ENCODE data around the gene CDX1.

The CDX1 gene

DNA sequence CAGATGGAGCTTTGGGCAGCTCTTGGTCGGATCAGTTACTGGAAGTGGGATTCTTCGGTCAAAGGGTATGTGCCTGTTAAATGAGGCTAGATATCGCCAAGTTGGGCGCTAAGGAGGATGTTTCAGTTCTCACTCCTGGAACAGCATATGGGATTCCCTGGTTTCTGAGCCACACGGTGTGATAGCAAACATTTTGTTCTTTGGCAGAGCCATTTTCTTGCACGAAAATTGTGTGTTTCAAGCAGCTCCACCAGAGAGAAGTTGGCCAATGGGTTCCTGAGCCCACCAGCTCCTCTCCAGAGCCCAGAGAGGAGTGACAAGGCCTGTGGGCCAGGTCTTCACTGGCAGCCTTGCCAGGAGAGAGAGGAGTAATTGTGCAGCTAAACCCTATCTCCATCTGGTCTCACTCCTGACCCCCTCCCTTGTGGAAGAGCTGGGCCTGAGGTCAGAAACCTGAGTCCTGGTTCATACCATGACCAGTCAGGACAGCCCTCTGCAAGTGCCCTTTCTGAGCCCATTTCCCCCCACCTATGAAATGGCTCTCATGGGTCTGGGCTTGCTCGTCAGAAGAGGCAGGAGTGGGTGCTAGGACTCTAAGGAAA lies 12.5 kb downstream of the CDX1 start:
- Mint-ChIP-seq H3K9me3 (no peaks in the 10 kb centered on the region), H3K4me3 (no peak overlapping the region), H3K27me3 (peaks cover under 1% of the 10 kb centered on the region), H3K27ac (no peak overlapping the region), H3K4me1 (no peaks in the 10 kb centered on the region)
- DNase-seq (no peak), ATAC-seq (no peak)

GRCh38 chr5:150180241-150181026 lies 13.9 kb downstream of the CDX1 start:
- H3K27me3 Mint-ChIP-seq, result no peaks in the 10 kb centered on the region
- no peak for ATAC-seq
- DNase-seq, result no peak
- H3K4me1 Mint-ChIP-seq, result no peaks in the 10 kb centered on the region
- no peak overlapping the region for H3K4me3 Mint-ChIP-seq
- no peaks in the 10 kb centered on the region for H3K9me3 Mint-ChIP-seq
- H3K27ac Mint-ChIP-seq, result no peak overlapping the region

DNA sequence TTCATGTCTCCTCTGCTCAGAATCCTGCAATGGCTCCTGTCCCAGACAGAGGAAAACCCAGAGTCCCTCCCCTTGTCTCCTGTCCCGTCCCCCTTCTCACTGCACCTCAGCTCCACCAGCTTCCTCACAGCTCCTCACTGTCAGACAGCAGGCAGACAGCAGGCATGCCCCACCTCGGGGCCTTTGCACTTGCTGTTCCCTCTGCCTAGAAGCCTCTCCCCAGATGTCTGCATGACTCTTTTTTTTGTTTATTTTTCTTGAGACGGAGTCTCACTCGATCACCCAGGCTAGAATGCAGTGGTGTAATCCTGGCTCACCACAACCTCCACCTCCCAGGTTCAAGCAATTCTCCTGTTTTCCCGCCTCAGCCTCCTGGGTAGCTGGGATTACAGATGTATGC lies 14.4 kb downstream of the CDX1 start:
- Mint-ChIP-seq H3K27ac (no peak overlapping the region), H3K4me1 (no peaks in the 10 kb centered on the region), H3K27me3 (no peaks in the 10 kb centered on the region), H3K9me3 (no peaks in the 10 kb centered on the region), H3K4me3 (no peak overlapping the region)
- DNase-seq, result no peak
- ATAC-seq, result no peak

- Mint-ChIP-seq H3K27ac (no peak overlapping the region), H3K4me3 (no peak overlapping the region), H3K4me1 (no peaks in the 10 kb centered on the region), H3K9me3 (no peaks in the 10 kb centered on the region), H3K27me3 (no peaks in the 10 kb centered on the region)
- no peak for ATAC-seq
- DNase-seq, result no peak
Measured at GRCh38 chr5:150181766-150182545, 15.4 kb downstream of the CDX1 start.

DNA sequence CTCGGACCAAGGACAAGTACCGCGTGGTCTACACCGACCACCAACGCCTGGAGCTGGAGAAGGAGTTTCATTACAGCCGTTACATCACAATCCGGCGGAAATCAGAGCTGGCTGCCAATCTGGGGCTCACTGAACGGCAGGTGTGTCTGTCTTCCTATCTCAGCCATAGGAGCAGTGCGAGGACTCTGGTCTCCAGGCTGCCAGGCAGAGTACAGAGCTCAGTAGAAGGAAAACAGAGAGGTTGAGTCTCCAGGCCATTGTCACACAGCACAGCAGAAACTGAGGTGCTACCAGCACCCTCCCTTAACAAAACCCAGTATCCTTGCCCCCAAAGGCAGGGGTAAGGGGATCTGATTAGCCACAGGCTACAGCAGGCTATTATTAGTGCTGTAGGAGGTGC lies 16.2 kb downstream of the CDX1 start:
- peak overlapping the region in 1 of 2 donors; percentile 3 for H3K27ac Mint-ChIP-seq

DNA sequence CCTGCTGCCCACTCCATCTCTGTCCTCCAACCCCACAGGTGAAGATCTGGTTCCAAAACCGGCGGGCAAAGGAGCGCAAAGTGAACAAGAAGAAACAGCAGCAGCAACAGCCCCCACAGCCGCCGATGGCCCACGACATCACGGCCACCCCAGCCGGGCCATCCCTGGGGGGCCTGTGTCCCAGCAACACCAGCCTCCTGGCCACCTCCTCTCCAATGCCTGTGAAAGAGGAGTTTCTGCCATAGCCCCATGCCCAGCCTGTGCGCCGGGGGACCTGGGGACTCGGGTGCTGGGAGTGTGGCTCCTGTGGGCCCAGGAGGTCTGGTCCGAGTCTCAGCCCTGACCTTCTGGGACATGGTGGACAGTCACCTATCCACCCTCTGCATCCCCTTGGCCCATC lies 16.9 kb downstream of the CDX1 start:
- DNase-seq (no peak), ATAC-seq (no peak)
- no peaks in the 10 kb centered on the region for H3K9me3 Mint-ChIP-seq

More for the DNA sequence above, 16.2 kb downstream of the CDX1 start:
- no peaks in the 10 kb centered on the region for H3K9me3 Mint-ChIP-seq
- H3K4me1 Mint-ChIP-seq, result no peaks in the 10 kb centered on the region
- no peaks in the 10 kb centered on the region for H3K27me3 Mint-ChIP-seq
- ATAC-seq (no peak), DNase-seq (no peak)
- H3K4me3 Mint-ChIP-seq, result no peak overlapping the region

GRCh38 chr5:150184006-150184405 lies 17.4 kb downstream of the CDX1 start:
- Mint-ChIP-seq H3K9me3 (no peaks in the 10 kb centered on the region), H3K27me3 (peaks cover 10% of the 10 kb centered on the region), H3K4me1 (no peaks in the 10 kb centered on the region), H3K27ac (no peak overlapping the region), H3K4me3 (no peak overlapping the region)
- DNase-seq, result no peak
- ATAC-seq, result no peak

More for the DNA sequence above, 16.9 kb downstream of the CDX1 start:
- Mint-ChIP-seq H3K4me1 (no peaks in the 10 kb centered on the region), H3K4me3 (no peak overlapping the region), H3K27me3 (peaks cover 4% of the 10 kb centered on the region), H3K27ac (no peak overlapping the region)

DNA sequence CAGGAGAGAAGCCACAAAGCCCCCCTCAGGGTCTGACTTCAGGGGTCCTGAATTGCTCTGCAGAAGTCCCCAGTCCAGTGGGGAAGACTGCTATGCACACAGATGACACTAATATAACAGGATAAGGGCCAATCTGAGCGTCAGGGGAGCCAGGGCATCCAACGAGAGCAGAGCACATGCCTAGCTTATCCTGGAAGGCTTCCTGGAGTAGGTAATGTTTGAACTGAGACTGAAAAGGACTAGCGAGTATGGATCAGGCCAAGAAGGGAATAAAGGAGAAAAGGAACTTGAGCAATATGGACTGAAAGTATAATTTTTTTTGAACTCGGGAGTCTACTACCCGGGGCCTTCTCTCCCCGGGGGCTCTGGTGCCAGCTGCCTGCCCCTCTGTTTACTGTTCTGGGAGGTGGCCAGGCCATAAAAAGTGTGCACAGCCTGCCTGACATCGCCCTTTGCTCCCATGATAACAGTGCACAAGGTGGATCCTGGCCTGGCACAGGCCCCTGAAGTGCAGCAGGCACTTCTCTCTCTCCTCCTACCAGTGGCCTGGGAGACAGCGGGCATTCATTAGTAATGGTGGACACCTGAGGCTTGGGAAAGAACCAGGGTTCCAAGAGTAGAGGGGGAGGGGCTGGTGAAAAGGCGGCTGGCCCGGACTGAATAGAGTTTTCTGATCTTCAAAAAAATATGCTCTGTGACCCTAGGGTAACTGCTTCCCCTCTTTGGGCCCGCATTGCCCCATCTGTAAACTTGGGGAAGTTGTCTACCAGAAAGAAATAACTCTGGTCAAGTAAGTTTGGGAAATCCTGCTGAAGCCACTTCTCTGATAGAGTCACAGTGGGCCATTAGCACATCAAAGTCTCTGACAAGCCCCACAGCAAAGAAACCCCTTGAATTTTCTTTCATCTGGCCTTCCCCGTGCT lies 18.7 kb downstream of the CDX1 start:
- no peak overlapping the region for H3K4me3 Mint-ChIP-seq
- DNase-seq (no peak), ATAC-seq (no peak)
- peaks cover 22% of the 10 kb centered on the region for H3K27me3 Mint-ChIP-seq
- H3K27ac Mint-ChIP-seq, result no peak overlapping the region
- H3K9me3 Mint-ChIP-seq, result no peaks in the 10 kb centered on the region
- no peaks in the 10 kb centered on the region for H3K4me1 Mint-ChIP-seq

DNA sequence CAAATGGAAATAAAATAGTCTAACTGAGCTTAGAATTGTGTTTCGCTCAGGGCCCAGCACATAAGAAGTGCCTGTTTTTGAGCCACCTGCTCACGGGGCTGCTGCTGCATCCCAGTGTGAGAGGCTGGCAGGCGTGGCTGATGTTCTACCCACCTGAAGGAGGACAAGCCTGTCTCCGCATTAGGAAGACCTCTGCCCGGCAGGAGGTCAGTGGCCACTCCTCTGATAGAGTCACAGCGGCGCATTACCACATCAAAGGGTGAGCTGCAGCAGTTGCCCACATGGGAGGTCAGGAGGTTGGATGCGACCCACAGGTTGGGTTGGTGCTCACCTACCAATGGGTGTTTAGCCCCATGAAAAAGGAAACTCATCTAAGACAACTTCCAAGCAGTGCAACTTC lies 19.6 kb downstream of the CDX1 start:
- Mint-ChIP-seq H3K4me3 (no peak overlapping the region), H3K27ac (no peak overlapping the region), H3K9me3 (no peaks in the 10 kb centered on the region), H3K4me1 (no peaks in the 10 kb centered on the region), H3K27me3 (peaks cover 31% of the 10 kb centered on the region)
- ATAC-seq (no peak), DNase-seq (no peak)

DNA sequence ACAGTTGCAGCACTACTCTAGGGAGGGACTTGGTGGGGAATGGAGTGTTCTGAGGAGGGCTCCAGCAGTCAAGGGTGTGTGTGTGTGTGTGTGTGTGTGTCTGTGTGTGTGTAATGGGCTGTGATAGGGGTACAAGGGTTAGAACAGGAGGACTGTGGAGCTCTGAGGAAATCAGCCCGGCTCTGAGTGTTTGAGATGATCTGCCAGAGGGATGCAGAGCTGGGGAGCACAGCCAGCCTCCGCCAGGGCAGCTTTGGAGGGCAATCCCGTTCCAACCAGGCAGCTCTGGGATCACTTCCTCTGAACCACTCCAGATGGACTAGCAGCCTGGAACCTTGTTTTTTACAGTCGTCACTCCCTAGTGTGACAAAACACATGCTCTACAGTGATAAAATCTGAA lies 20.3 kb downstream of the CDX1 start:
- Mint-ChIP-seq H3K27ac (no peak overlapping the region), H3K9me3 (no peaks in the 10 kb centered on the region), H3K4me1 (no peaks in the 10 kb centered on the region), H3K27me3 (peaks cover 39% of the 10 kb centered on the region), H3K4me3 (no peak overlapping the region)
- no peak for DNase-seq
- ATAC-seq, result no peak

- DNase-seq, result no peak
- Mint-ChIP-seq H3K4me1 (no peaks in the 10 kb centered on the region), H3K4me3 (no peak overlapping the region), H3K9me3 (no peaks in the 10 kb centered on the region), H3K27me3 (peaks cover 52% of the 10 kb centered on the region), H3K27ac (no peak overlapping the region)
- ATAC-seq, result no peak
Measured at GRCh38 chr5:150188146-150188842, 21.7 kb downstream of the CDX1 start.

DNA sequence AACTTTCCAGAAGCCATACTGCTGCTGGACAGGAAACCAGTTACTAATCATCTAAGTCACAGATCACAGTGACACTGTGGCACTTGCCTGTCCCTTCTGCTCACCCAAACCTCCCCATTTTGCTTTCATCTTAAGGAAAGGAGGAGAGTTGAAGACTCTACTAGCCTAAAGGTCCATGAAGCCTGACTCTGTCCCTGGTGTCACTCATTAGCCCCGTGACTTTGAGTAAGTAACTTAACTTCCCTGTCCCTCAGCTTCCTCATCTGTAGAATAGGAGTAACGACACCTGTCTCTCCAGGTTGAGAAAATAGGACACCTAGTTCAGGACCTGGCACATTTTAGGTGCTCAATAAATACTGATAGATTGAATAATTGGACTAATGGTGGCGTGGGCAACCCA lies 22.7 kb downstream of the CDX1 start:
- ATAC-seq (no peak), DNase-seq (no peak)
- Mint-ChIP-seq H3K27me3 (peaks cover 58% of the 10 kb centered on the region), H3K4me1 (no peaks in the 10 kb centered on the region), H3K9me3 (no peaks in the 10 kb centered on the region), H3K4me3 (no peak overlapping the region), H3K27ac (no peak overlapping the region)

GRCh38 chr5:150189728-150190502 lies 23.3 kb downstream of the CDX1 start, which contains the start of gene SLC6A7:
TSS of gene SLC6A7 (plus strand) at chr5:150190062. CDS start at chr5:150190328, 266 bp downstream.
- Mint-ChIP-seq H3K9me3 (no peaks in the 10 kb centered on the region), H3K4me3 (no peak within 1 kb of the TSS), H3K4me1 (no peaks in the 10 kb centered on the region), H3K27ac (no peak within 1 kb of the TSS), H3K27me3 (peaks cover 58% of the 10 kb centered on the region)
- DNase-seq (no peak), ATAC-seq (no peak)

DNA sequence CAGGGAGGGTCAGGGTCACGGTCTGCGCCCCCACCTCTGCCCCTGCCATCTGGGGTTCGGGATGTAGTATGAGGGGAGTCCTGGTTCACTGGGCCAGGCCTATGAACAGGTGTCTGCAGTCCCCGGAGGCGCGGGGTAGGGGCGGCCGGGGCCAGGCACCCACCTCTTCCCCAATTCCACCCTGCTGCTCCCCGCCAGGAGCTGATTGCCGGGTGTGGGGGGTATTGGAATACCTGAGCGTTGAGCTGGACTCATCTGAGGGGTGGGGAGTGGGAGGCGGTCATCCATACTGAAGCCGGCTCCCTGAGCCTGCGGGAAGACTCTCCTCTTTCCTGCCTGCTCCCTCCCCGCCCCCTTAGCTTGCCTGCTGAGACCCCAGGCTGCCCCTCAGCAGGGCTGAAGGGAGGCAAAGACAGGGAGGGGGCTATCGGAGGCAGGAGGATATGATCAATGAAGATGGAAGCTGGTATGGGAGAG lies 24.0 kb downstream of the CDX1 start:
- Mint-ChIP-seq H3K4me3 (no peak overlapping the region), H3K4me1 (no peaks in the 10 kb centered on the region), H3K9me3 (no peaks in the 10 kb centered on the region), H3K27me3 (peaks cover 58% of the 10 kb centered on the region), H3K27ac (no peak overlapping the region)
- DNase-seq (no peak), ATAC-seq (peak; percentile 41)

Measured in stimulated activated naive CD8-positive, alpha-beta T cell treated with anti-CD3 and anti-CD28 coated beads, Interleukin-15, amount 100 ng/mL, for 72 hours (primary cell).